Measurements from ENCODE around the gene MLX. TPM values are rescaled to one million over a fixed set of nuclear protein-coding genes. Genes with fewer than 3 reads are reported as not detected.

MLX gene, protein sequence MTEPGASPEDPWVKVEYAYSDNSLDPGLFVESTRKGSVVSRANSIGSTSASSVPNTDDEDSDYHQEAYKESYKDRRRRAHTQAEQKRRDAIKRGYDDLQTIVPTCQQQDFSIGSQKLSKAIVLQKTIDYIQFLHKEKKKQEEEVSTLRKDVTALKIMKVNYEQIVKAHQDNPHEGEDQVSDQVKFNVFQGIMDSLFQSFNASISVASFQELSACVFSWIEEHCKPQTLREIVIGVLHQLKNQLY
- total RNA-seq (2022; extraction: Qiagen RNA extraction): 53.9 to 64.8 TPM (median 59.1 TPM) in 5 replicates

DNA sequence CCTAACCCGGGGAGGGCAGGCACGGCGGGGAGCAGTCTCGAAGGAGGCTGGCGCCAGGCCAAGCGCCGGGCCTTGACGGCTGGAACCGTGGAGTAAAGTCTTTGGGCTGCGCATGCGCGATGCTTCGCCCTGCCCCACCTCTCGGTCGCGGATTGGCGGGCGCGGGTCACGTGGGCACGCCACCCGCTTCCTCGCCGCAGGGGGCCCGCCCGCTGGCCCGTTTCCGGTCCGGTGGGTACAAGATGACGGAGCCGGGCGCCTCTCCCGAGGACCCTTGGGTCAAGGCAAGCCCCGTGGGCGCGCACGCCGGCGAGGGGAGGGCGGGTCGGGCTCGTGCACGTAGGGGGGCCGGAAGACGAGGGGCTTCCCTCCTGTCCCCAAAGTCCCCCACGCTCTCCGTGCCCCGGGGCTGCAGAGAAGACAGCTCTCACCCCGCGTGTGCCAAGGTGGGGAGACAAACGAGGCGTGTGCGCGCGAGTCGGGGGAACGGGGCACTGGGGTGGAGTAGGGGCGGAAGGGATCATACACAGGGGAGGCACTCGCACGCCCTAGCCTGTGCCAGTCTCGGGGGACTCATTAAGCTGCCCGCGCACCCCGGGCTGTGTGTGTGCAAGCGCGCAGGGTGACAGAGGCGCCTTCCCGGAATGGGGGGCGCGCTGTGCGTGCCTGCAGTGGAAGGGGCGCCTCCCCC lies at the start of gene MLX:
Gene MLX, plus strand, starts transcription at position 218 of the 691 bp plus-strand sequence. Its CDS starts 25 bp downstream, at position 243.

GRCh38 chr17:42536048-42536371 lies 30.9 kb upstream of the MLX start, which contains the start of gene NAGLU:
Gene NAGLU (plus strand): TSS chr17:42536241. CDS start chr17:42536273, 32 bp downstream.

DNA sequence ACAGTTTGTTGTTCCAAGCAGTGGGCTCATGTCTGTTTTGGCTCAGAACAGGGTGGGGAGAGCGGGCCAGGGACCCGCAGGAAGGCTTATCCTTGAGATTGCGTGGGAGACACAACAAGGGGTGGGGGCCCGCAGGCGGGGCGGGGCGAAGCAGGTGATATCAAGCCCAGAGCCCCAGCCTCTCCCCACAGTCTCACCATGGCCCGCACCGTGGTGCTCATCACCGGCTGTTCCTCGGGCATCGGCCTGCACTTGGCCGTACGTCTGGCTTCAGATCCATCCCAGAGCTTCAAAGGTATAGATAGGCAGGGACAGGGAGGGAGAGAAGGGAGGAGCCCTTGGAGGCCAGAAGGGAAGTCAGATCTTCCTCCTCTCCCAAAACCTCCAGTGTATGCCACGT lies 14.2 kb upstream of the MLX start, which contains the start of gene HSD17B1:
Gene HSD17B1, plus strand, starts transcription at position 188 of the 400 bp plus-strand sequence. Its CDS starts 11 bp downstream, at position 199.

DNA sequence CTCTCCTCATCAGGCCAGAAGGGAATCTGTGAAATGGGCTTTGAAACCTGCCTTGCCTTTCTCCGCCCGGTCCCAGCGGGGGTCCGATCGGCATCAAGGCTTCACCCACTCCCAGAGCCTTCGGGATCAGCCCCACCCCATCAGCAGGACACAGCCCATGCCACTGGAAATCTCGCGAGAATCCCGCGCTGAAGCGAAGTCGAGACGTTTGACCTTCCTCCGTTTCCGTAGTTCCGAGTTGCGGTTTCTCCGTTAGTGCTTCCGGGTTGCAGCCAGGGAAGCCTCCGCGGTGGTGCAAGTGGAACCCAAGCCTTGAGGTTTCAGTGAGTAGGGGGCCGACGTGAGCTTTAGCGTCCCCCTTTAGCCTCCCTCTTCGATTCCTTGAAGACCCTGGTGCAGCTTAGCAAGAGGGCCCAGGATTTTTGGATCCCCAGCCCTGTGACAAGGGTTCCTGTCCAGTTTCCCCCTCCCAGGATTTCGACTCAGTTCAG lies 5.0 kb upstream of the MLX start, which contains the start of gene COASY:
Gene COASY, plus strand, starts transcription at position 252 of the 491 bp plus-strand sequence. CDS start 475 bp downstream, outside the sequence.

DNA sequence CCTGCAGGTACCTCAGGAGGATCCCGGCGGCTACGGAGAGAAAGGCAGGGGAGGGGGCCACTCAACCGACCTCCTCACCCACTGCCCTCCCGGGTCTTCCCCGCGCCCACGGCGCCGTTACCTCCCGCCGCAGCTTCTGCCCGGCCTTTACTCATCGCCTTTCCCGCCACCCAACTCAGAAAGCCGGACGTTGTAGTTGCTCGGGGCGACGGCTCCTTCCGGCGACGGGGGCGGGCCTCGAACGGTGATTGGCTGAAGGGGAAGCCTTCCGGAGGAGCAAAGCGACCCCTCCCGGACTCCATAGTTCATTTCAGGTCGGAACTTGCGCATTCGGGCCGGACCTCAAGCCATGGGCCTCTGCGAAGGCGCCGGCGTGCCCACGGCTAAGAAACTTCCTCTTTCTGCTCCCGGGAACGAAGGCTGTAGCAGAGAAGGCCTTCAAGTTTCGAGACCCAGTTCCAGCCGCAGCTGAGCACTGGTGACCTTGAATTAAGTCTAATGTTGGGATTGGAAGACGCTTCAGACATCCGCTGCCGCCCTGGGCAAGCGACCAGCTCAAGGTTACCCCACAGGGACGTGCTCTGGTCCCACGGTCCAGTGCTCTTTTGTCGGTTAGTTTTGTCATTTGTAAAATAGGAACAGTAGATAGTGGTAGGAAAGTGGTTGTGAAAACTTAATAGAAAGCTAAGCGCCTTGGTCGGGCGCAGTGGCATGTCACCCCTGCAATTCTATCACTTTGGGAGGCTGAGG lies 10.8 kb downstream of the MLX start, which contains the start of gene PSMC3IP:
Gene PSMC3IP, minus strand, starts transcription at position 198 of the 750 bp plus-strand sequence. Its CDS starts 43 bp downstream, at position 155.

DNA sequence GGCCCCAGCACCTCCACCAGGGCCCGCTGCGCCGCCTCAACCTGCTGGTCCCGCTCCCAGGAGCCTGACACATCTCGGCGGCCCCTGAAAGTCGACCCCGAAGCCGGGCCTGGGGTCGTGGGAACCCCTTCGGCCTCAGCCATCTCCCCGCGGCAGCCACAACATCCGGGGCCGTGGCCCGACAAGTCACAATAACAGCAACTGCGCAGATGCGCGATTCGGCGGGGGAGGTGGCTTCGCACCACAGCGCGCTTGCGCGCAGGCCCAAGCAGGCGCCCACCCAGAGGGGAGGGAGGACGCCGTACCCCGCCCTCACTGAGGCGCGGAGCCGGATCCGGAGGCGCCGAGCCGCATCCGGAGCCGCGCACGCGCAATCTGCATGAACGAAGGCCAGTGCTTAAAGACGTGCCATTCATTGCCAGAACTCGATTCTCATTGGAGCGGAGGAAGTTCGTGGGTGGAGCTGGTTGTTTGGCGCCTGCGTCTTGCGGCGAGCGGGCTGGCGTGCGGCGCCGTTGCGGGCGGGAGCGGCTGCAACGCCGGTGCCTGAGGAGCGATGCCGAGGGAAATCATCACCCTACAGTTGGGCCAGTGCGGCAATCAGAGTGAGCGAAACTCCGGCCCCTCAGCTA lies 42.4 kb downstream of the MLX start, which contains the start of the genes RETREG3 and TUBG1:
Gene RETREG3, minus strand, starts transcription at position 193 of the 632 bp plus-strand sequence. Its CDS starts 50 bp downstream, at position 143.
Gene TUBG1, plus strand, starts transcription at position 502 of the 632 bp plus-strand sequence. Its CDS starts 55 bp downstream, at position 557.

Other genes starting within 250 kb of the MLX start
- gene STAT3, start 178.7 kb upstream of the MLX start, total RNA-seq (2022; extraction: Qiagen RNA extraction): 72.7 to 81.7 TPM (median 77.8 TPM) in 5 replicates
- 416 to 511 TPM (median 450 TPM) in 5 replicates for gene CAVIN1, start 143.8 kb upstream of the MLX start, total RNA-seq (2022; extraction: Qiagen RNA extraction)
- 37.0 to 51.0 TPM (median 43.6 TPM) in 5 replicates for gene ATP6V0A1, start 108.2 kb upstream of the MLX start, total RNA-seq (2022; extraction: Qiagen RNA extraction)
- gene NAGLU, start 30.9 kb upstream of the MLX start, total RNA-seq (2022; extraction: Qiagen RNA extraction): 29.5 to 51.1 TPM (median 46.9 TPM) in 5 replicates
- 0.75 to 1.6 TPM (median 1.5 TPM) in 5 replicates for gene HSD17B1, start 14.2 kb upstream of the MLX start, total RNA-seq (2022; extraction: Qiagen RNA extraction)
- 108 to 136 TPM (median 132 TPM) in 5 replicates for gene COASY, start 5.0 kb upstream of the MLX start, total RNA-seq (2022; extraction: Qiagen RNA extraction)
- 35.6 to 42.2 TPM (median 38.0 TPM) in 5 replicates for gene PSMC3IP, start 10.6 kb downstream of the MLX start, total RNA-seq (2022; extraction: Qiagen RNA extraction)
- 26.7 to 31.4 TPM (median 27.6 TPM) in 5 replicates for gene RETREG3, start 42.3 kb downstream of the MLX start, total RNA-seq (2022; extraction: Qiagen RNA extraction)
- 134 to 165 TPM (median 149 TPM) in 5 replicates for gene TUBG1, start 42.6 kb downstream of the MLX start, total RNA-seq (2022; extraction: Qiagen RNA extraction)
- 18.7 to 28.7 TPM (median 25.2 TPM) in 5 replicates for gene TUBG2, start 92.2 kb downstream of the MLX start, total RNA-seq (2022; extraction: Qiagen RNA extraction)
- 13.0 to 22.6 TPM (median 19.9 TPM) in 5 replicates for gene PLEKHH3, start 109.9 kb downstream of the MLX start, total RNA-seq (2022; extraction: Qiagen RNA extraction)
- gene CCR10, start 114.7 kb downstream of the MLX start, total RNA-seq (2022; extraction: Qiagen RNA extraction): 0.27 to 0.56 TPM (median 0.40 TPM) in 5 replicates
- gene CNTNAP1, start 115.4 kb downstream of the MLX start, total RNA-seq (2022; extraction: Qiagen RNA extraction): 4.9 to 7.4 TPM (median 6.8 TPM) in 5 replicates
- gene EZH1, start 177.9 kb downstream of the MLX start, total RNA-seq (2022; extraction: Qiagen RNA extraction): 9.9 to 13.1 TPM (median 11.4 TPM) in 5 replicates
- gene RAMP2, start 194.1 kb downstream of the MLX start, total RNA-seq (2022; extraction: Qiagen RNA extraction): 0.75 to 1.2 TPM (median 1.1 TPM) in 5 replicates
- gene VPS25, start 206.3 kb downstream of the MLX start, total RNA-seq (2022; extraction: Qiagen RNA extraction): 122 to 140 TPM (median 127 TPM) in 5 replicates
- gene WNK4, start 213.5 kb downstream of the MLX start, total RNA-seq (2022; extraction: Qiagen RNA extraction): 0.58 to 1.4 TPM (median 1.3 TPM) in 5 replicates
- gene COA3, start 231.6 kb downstream of the MLX start, total RNA-seq (2022; extraction: Qiagen RNA extraction): 123 to 146 TPM (median 132 TPM) in 5 replicates
- 0.05 to 0.17 TPM (median 0.07 TPM) in 4 of 5 replicates, not detected in the other for gene CNTD1, start 231.8 kb downstream of the MLX start, total RNA-seq (2022; extraction: Qiagen RNA extraction)

Measured in A549 treated with CORT108297 at 1 μM for 4 hours (cell line).